ENCODE data around the gene SH3BP4. TPM values are rescaled to one million over a fixed set of nuclear protein-coding genes. Genes with fewer than 3 reads are reported as not detected.

Gene SH3BP4
- total RNA-seq, 1 experiment from 2014 or later: 93.8 TPM

DNA sequence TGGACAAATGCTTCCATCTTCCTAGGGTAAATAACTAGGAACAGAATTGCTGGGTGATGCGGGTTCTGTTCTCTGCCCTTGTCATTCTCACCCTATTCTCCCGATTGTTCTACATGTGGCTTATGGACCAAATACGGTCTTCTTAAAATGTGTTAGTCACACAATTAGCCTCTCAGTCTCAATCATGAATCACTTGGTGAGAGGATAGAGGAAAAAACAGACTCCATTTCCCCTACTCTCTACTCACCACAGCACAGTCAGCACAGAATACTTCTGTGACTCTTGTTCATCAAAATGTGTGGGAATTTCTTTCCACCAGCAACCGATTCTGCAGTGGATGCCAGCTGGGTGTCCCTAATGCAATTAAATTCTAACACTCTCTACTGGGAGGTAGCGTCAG lies 125.2 kb downstream of the SH3BP4 start:
- Histone ChIP-seq H2BK5ac (ENCODE audit: insufficient read length, low read length) (no peak overlapping the region), H3K14ac (ENCODE audit: insufficient read depth, low read length) (no peak overlapping the region), H4K91ac (ENCODE audit: insufficient read length, low read depth, low read length) (no peak overlapping the region), H3K4me2 (ENCODE audit: insufficient read depth, insufficient read length, low read length) (no peak overlapping the region), H4K5ac (ENCODE audit: insufficient read length, low read depth, low read length) (no peak overlapping the region), H4K20me1 (ENCODE audit: control insufficient read depth, insufficient read depth, insufficient read length) (no peaks in the 10 kb centered on the region), H3K79me1 (ENCODE audit: insufficient read depth, low read depth, low read length, poor library complexity, severe bottlenecking) (no peaks in the 10 kb centered on the region), H3T11ph (ENCODE audit: low read length) (no peak overlapping the region), H3K23me2 (ENCODE audit: insufficient read length, low read depth, low read length, poor library complexity, severe bottlenecking) (no peaks in the 10 kb centered on the region), H3K9me3 (ENCODE audit: control insufficient read depth, low read depth, low read length) (no peaks in the 10 kb centered on the region), H2BK20ac (ENCODE audit: low read depth, low read length, poor library complexity, severe bottlenecking) (no peak overlapping the region), H3K4me1 (ENCODE audit: insufficient read depth, low read length) (peaks cover 4% of the 10 kb centered on the region; the same call in 1 of the 2 replicates), H2BK15ac (ENCODE audit: low read depth, low read length) (no peak overlapping the region), H3K27ac (ENCODE audit: insufficient read length, low read depth, low read length) (no peak overlapping the region), H2BK12ac (ENCODE audit: insufficient read length, low read depth, low read length) (no peak overlapping the region), H2AK5ac (ENCODE audit: insufficient read length, low read length) (no peak overlapping the region), H4K8ac (replicated peaks; ENCODE audit: insufficient read length, low read depth, low read length) (no peak overlapping the region), H3K23ac (ENCODE audit: insufficient read length, low read depth, low read length) (no peak overlapping the region), H3K79me2 (ENCODE audit: insufficient read depth, low read length) (no peaks in the 10 kb centered on the region), H2AFZ (ENCODE audit: low read length) (no peak overlapping the region), H3K27me3 (ENCODE audit: insufficient read depth, low read length) (no peaks in the 10 kb centered on the region), H3K18ac (ENCODE audit: insufficient read length, low read depth, low read length) (no peak overlapping the region), H3K4ac (ENCODE audit: low read depth, low read length) (no peak overlapping the region), H2BK120ac (ENCODE audit: low read depth, low read length, poor library complexity, severe bottlenecking) (no peak overlapping the region), H3K9ac (ENCODE audit: extremely low read depth, insufficient read length, low read length) (no peak overlapping the region), H3K56ac (ENCODE audit: insufficient read length, low read depth, low read length) (no peak overlapping the region)
- no CpG with 5 or more reads among the region's 5 CpGs for WGBS (ENCODE audit: extremely low coverage, insufficient read length, low lambda C conversion rate)
- H3K9me3 Mint-ChIP-seq: no peaks in the 10 kb centered on the region
- no peak overlapping the region for H3K27ac Mint-ChIP-seq
- H3K4me1 Mint-ChIP-seq: peaks cover 0 to 8% of the 10 kb centered on the region in 2 experiments; a peak in 2 of 4 replicates
- TF ChIP-seq, protein P1, sequence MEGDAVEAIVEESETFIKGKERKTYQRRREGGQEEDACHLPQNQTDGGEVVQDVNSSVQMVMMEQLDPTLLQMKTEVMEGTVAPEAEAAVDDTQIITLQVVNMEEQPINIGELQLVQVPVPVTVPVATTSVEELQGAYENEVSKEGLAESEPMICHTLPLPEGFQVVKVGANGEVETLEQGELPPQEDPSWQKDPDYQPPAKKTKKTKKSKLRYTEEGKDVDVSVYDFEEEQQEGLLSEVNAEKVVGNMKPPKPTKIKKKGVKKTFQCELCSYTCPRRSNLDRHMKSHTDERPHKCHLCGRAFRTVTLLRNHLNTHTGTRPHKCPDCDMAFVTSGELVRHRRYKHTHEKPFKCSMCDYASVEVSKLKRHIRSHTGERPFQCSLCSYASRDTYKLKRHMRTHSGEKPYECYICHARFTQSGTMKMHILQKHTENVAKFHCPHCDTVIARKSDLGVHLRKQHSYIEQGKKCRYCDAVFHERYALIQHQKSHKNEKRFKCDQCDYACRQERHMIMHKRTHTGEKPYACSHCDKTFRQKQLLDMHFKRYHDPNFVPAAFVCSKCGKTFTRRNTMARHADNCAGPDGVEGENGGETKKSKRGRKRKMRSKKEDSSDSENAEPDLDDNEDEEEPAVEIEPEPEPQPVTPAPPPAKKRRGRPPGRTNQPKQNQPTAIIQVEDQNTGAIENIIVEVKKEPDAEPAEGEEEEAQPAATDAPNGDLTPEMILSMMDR (conservative IDR thresholded peaks at IDR 0.05): no peak
- no peak overlapping the region for H3K4me3 Mint-ChIP-seq
- no peak for DNase-seq
- peaks cover 2% of the 10 kb centered on the region; the same call in 1 of the 2 replicates for H3K27me3 Mint-ChIP-seq (ENCODE audit: low read depth)
- no peaks in the 10 kb centered on the region for H3K36me3 Mint-ChIP-seq (ENCODE audit: insufficient read depth in 1 of 3, low read depth in 3 of 3)
